ENCODE results near the gene DIPK1A.

Gene DIPK1A

DNA sequence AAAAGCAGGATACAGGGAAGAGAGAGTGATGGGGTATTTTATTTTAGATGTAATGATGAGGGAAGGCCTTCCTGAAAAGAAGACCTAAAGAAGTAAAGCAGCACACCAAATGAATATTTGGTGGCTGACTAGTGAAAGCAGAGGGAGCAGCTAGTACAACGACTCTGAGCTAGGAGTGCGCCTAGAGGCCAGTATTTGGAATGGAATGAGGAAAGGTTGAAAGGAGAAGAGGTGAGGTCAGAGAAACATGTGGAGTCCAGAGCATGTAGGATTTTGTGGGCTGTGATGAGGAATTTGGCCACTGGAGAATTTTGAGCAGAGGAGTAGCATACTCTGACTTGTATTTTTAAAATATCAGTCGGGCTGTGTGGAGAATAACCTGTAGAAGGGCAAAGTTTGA is 141.2 kb downstream of the DIPK1A start:
- H3K36me3 ChIP-seq (ENCODE audit: insufficient read depth, low read length), result no peaks in the 10 kb centered on the region
- no peak for TF ChIP-seq EZH2 (IDR thresholded peaks at IDR 0.05; ENCODE audit: borderline replicate concordance, low read depth, low read length, severe bottlenecking)
- TF ChIP-seq, protein P1, sequence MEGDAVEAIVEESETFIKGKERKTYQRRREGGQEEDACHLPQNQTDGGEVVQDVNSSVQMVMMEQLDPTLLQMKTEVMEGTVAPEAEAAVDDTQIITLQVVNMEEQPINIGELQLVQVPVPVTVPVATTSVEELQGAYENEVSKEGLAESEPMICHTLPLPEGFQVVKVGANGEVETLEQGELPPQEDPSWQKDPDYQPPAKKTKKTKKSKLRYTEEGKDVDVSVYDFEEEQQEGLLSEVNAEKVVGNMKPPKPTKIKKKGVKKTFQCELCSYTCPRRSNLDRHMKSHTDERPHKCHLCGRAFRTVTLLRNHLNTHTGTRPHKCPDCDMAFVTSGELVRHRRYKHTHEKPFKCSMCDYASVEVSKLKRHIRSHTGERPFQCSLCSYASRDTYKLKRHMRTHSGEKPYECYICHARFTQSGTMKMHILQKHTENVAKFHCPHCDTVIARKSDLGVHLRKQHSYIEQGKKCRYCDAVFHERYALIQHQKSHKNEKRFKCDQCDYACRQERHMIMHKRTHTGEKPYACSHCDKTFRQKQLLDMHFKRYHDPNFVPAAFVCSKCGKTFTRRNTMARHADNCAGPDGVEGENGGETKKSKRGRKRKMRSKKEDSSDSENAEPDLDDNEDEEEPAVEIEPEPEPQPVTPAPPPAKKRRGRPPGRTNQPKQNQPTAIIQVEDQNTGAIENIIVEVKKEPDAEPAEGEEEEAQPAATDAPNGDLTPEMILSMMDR (IDR thresholded peaks at IDR 0.05; ENCODE audit: borderline replicate concordance, extremely low read depth, low read length, poor library complexity, severe bottlenecking), result no peak
- DNase-seq (no peak), ATAC-seq (ENCODE audit: insufficient read depth, low read depth) (no peak)
- H3K27me3 ChIP-seq (ENCODE audit: insufficient read depth, low read length, poor library complexity), result peaks cover 4% of the 10 kb centered on the region
- H3K4me2 ChIP-seq (ENCODE audit: insufficient read depth, low read length), result no peak overlapping the region
- no peak overlapping the region for H3K4me3 ChIP-seq (ENCODE audit: low read depth in 1 of 2, low read length in 2 of 2)
- H2AFZ ChIP-seq (ENCODE audit: low read depth, low read length), result no peak overlapping the region
- H3K9me3 ChIP-seq (ENCODE audit: insufficient read depth, low read length, severe bottlenecking), result no peaks in the 10 kb centered on the region
- H3K9ac ChIP-seq (ENCODE audit: low read depth, low read length), result no peak overlapping the region
- no peaks in the 10 kb centered on the region for H3K4me1 ChIP-seq (ENCODE audit: insufficient read depth, low read length)
- no peaks in the 10 kb centered on the region for H3K79me2 ChIP-seq (ENCODE audit: insufficient read depth, low read length)
- no peak overlapping the region for H3K27ac ChIP-seq (ENCODE audit: low read length)
- H4K20me1 ChIP-seq (ENCODE audit: insufficient read depth, low read length), result no peaks in the 10 kb centered on the region

DNA sequence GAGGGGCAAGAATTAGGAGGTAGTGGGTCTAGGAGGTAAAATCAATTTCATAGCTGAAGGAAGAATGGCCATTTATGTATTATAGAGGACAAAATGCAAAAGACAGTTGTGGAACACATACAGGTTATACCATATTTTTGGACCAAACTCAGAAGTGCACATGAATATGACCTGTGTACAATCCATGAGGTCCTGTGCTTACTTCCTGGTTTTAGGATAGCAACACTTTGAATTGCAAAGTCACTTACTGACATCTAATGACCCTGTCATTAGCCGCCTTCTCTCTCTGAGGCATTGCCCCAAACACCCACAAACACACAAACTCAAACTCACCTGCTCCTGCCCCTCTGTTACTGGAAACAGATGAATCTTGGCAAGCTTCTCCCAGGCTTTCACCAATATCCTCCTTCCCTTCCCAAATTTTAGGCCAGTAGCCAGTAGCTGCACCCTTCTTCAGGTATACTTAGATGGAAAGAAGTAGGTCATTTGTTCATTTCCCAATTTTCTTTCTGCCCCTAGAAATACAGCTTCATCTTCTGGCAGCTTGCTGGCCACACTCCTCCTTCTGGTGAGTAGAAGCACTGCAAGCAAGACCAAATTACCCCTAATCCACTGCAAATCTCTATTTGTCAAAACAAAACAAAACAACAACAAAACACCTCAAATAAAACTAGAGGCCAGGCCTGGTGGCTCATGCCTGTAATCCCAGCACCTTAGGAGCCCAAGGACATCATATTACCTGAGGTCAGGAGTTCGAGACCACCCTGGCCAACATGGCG is 143.1 kb downstream of the DIPK1A start:
- peak; percentile 20 for DNase-seq
- 0 out of 3 replicates have a peak, but pooled peaks have one; percentile 45 for ATAC-seq (ENCODE audit: insufficient read depth, low read depth)
- TF ChIP-seq, protein P1 (IDR thresholded peaks at IDR 0.05; ENCODE audit: borderline replicate concordance, extremely low read depth, low read length, poor library complexity, severe bottlenecking), result peak; percentile 68
- TF ChIP-seq EZH2 (IDR thresholded peaks at IDR 0.05; ENCODE audit: borderline replicate concordance, low read depth, low read length, severe bottlenecking), result no peak

DNA sequence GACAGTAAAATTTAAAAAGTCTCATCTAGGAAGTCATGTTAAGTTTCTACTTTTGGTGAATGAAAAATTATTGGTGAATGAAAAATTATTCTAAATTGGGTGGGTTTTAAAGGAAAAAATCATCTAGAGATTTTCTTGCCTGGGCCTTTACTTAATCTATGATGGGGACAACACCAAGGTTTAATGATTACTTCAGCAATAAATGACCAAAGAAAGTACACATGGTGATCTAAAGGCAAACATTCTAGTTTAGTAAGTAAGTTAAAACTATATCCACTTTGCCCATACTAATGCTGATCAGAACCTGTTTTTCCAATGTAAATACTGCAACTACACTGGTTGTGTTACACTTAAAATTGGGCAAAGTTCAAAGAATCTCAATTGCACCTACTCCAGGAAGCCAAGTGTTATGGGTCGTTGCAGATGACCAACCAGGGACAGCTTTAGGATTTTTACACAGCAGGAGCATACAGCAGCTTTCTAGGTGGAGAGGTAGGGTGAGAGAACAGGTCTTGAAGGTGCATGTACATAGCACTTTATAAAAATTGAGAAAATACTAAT is 144.0 kb downstream of the DIPK1A start:
- Histone ChIP-seq H3K4me3 (ENCODE audit: low read depth in 1 of 2, low read length in 2 of 2) (no peak overlapping the region), H3K4me2 (ENCODE audit: insufficient read depth, low read length) (no peak overlapping the region), H3K79me2 (ENCODE audit: insufficient read depth, low read length) (no peaks in the 10 kb centered on the region), H3K27me3 (ENCODE audit: insufficient read depth, low read length, poor library complexity) (peaks cover 4% of the 10 kb centered on the region), H3K36me3 (ENCODE audit: insufficient read depth, low read length) (no peaks in the 10 kb centered on the region), H3K9me3 (ENCODE audit: insufficient read depth, low read length, severe bottlenecking) (no peaks in the 10 kb centered on the region), H2AFZ (ENCODE audit: low read depth, low read length) (no peak overlapping the region), H3K27ac (ENCODE audit: low read length) (no peak overlapping the region), H3K9ac (ENCODE audit: low read depth, low read length) (no peak overlapping the region), H4K20me1 (ENCODE audit: insufficient read depth, low read length) (no peaks in the 10 kb centered on the region), H3K4me1 (ENCODE audit: insufficient read depth, low read length) (no peaks in the 10 kb centered on the region)
- ATAC-seq (ENCODE audit: insufficient read depth, low read depth) (no peak), DNase-seq (no peak)
- TF ChIP-seq, protein P1 (IDR thresholded peaks at IDR 0.05; ENCODE audit: borderline replicate concordance, extremely low read depth, low read length, poor library complexity, severe bottlenecking), result no peak
- no peak for TF ChIP-seq EZH2 (IDR thresholded peaks at IDR 0.05; ENCODE audit: borderline replicate concordance, low read depth, low read length, severe bottlenecking)

More for the DNA sequence above, 143.1 kb downstream of the DIPK1A start:
- Histone ChIP-seq H3K4me3 (ENCODE audit: low read depth in 1 of 2, low read length in 2 of 2) (no peak overlapping the region), H3K79me2 (ENCODE audit: insufficient read depth, low read length) (no peaks in the 10 kb centered on the region), H3K4me1 (ENCODE audit: insufficient read depth, low read length) (no peaks in the 10 kb centered on the region), H2AFZ (ENCODE audit: low read depth, low read length) (no peak overlapping the region), H3K9ac (ENCODE audit: low read depth, low read length) (no peak overlapping the region), H3K27ac (ENCODE audit: low read length) (no peak overlapping the region), H3K4me2 (ENCODE audit: insufficient read depth, low read length) (no peak overlapping the region), H3K27me3 (ENCODE audit: insufficient read depth, low read length, poor library complexity) (peaks cover 4% of the 10 kb centered on the region), H3K36me3 (ENCODE audit: insufficient read depth, low read length) (no peaks in the 10 kb centered on the region), H4K20me1 (ENCODE audit: insufficient read depth, low read length) (no peaks in the 10 kb centered on the region), H3K9me3 (ENCODE audit: insufficient read depth, low read length, severe bottlenecking) (no peaks in the 10 kb centered on the region)

Measured in DND-41 (cell line).